Breast epithelium (tissue), 4 donors: ENCODE measurements around the gene PGLYRP4. TPM values are rescaled to one million over a fixed set of nuclear protein-coding genes. Genes with fewer than 3 reads are reported as not detected.

ENCODE experiments used
- DNase-seq, 2 donors: peaks; one replicate each; pipeline ENCODE4 v3.0.0-alpha.2; 2019; ENCODE audit warnings: low spot score in 2 of 2
- H3K27ac ChIP-seq, 2 donors: fragments of 200-600 bp; sonication (generic) in 1 of 2; one replicate each; pipeline ENCODE4 v1.5.1; 2016 to 2019; ENCODE audit warnings: mild to moderate bottlenecking in 1 of 2
- H3K27me3 ChIP-seq, 2 donors: fragments of 200-600 bp; sonication (generic) in 1 of 2; one replicate each; pipeline versions ENCODE4 v1.5.1 to v1.6.0; 2017 to 2019; ENCODE audit warnings: control low read depth in 1 of 2, mild to moderate bottlenecking in 1 of 2
- H3K36me3 ChIP-seq: fragments of 200-600 bp; one replicate; pipeline ENCODE4 v1.5.1; 2019
- H3K4me1 ChIP-seq, 2 donors: fragments of 200-600 bp; sonication (generic); one replicate each; pipeline ENCODE4 v1.5.1; 2016 to 2019; ENCODE audit warnings: control low read depth in 1 of 2
- H3K4me3 ChIP-seq, 3 donors: fragments of 200-600 bp; sonication (generic); 1 replicate in 2 of 3; 2 replicates in 1 of 3; pipeline ENCODE4 v1.5.1; 2016 to 2019; ENCODE audit warnings: mild to moderate bottlenecking in 3 of 3, moderate library complexity in 2 of 3
- H3K9me3 ChIP-seq, 2 donors: fragments of 200-600 bp; sonication (generic) in 1 of 2; one replicate each; pipeline ENCODE4 v1.5.1; 2016 to 2019; ENCODE audit warnings: control low read depth in 1 of 2
- POLR2A ChIP-seq: fragments of 450-650 bp; IDR thresholded peaks from one replicate; pipeline ENCODE4 v1.6.1; 2016; ENCODE audit warnings: antibody characterized with exemption, mild to moderate bottlenecking, moderate library complexity
- POLR2AphosphoS5 ChIP-seq, 3 donors: sonication (generic); formaldehyde crosslinking; IDR thresholded peaks; one replicate each; pipeline ENCODE4 v1.6.1; 2017; ENCODE audit warnings: antibody characterized with exemption in 3 of 3
- intact Hi-C: fragments of 100-400 bp; cut with DNase I; formaldehyde crosslinking; loops from one replicate; pipeline ENCODE4 v1.15.1; 2023; ENCODE audit warnings: low total_unique reads
- total RNA-seq, 3 donors: library from RNA; depleted of rRNA; stranded (reverse); fragments of >200 nt; gene quantifications; one replicate each; pipeline ENCODE4 v1.1.0, GENCODE V29; 2016
- TF ChIP-seq, protein P1 (sequence below), 3 donors: fragments of 450-650 bp; IDR thresholded peaks; one replicate each; pipeline ENCODE4 v1.5.1; 2016 to 2017; ENCODE audit warnings: antibody characterized with exemption in 3 of 3, mild to moderate bottlenecking in 3 of 3, moderate library complexity in 3 of 3

The PGLYRP4 gene
- total RNA-seq, 3 donors from 2014 or later: not detected

- Histone ChIP-seq H3K9me3 (no peaks in the 10 kb centered on the region), H3K36me3 (no peaks in the 10 kb centered on the region), H3K4me1 (peaks cover 0 to 15% of the 10 kb centered on the region in 2 donors), H3K27me3 (no peaks in the 10 kb centered on the region), H3K27ac (no peak overlapping the region), H3K4me3 (no peak overlapping the region)
- no peak for DNase-seq
- TF ChIP-seq POLR2AphosphoS5 (IDR thresholded peaks at IDR 0.05) (no peak), POLR2A (no peak)
- TF ChIP-seq, protein P1, sequence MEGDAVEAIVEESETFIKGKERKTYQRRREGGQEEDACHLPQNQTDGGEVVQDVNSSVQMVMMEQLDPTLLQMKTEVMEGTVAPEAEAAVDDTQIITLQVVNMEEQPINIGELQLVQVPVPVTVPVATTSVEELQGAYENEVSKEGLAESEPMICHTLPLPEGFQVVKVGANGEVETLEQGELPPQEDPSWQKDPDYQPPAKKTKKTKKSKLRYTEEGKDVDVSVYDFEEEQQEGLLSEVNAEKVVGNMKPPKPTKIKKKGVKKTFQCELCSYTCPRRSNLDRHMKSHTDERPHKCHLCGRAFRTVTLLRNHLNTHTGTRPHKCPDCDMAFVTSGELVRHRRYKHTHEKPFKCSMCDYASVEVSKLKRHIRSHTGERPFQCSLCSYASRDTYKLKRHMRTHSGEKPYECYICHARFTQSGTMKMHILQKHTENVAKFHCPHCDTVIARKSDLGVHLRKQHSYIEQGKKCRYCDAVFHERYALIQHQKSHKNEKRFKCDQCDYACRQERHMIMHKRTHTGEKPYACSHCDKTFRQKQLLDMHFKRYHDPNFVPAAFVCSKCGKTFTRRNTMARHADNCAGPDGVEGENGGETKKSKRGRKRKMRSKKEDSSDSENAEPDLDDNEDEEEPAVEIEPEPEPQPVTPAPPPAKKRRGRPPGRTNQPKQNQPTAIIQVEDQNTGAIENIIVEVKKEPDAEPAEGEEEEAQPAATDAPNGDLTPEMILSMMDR (IDR thresholded peaks at IDR 0.05): no peak
- intact Hi-C loops: no loop called here
Measured at GRCh38 chr1:153360190-153360589, 11.5 kb upstream of the PGLYRP4 start.

DNA sequence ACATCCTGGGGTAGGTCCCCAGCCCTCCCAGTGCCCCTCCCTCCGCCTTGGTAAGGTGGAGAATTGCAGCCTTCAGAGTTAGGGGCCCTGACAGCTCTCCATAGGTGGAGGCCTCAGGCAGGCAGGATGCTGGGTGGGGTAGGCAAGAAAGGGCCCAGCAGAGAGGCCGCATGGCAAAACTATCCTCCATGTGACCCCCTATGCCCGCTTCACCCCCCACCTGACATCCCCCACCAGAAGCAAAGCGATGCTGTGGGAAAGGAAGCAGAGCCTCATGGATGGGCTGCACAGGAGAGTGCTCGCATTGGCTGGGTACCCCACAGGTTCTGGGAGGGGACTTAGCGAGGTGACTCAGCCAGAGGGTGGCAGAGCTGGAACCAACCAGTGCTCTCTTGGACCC is 10.6 kb upstream of the PGLYRP4 start:
- Histone ChIP-seq H3K4me3 (peak overlapping the region in 1 of 3 donors; percentile 10), H3K36me3 (no peaks in the 10 kb centered on the region), H3K4me1 (peaks cover 0 to 9% of the 10 kb centered on the region in 2 donors), H3K9me3 (no peaks in the 10 kb centered on the region), H3K27me3 (no peaks in the 10 kb centered on the region), H3K27ac (no peak overlapping the region)
- no peak for TF ChIP-seq POLR2A
- TF ChIP-seq, protein P1 (IDR thresholded peaks at IDR 0.05): no peak
- no peak for TF ChIP-seq POLR2AphosphoS5 (IDR thresholded peaks at IDR 0.05)
- intact Hi-C loops: no loop called here
- peak in 1 of 2 donors; percentile 12 for DNase-seq

DNA sequence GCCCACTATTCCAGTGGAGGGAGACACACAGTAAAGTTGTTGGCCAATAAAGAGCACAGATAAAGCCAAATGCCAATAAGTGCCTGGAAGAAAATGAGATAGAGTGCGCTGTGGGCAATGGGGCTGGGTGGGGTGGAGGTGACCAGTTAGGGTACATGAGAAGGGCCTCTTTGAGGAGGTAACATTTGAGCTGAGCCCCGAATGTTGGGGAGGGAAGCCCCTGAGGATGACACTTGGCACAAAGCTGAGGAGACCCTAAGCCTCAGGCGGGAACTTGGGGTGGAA is 10.0 kb upstream of the PGLYRP4 start:
- H3K27ac ChIP-seq: no peak overlapping the region
- H3K36me3 ChIP-seq: no peaks in the 10 kb centered on the region
- no peaks in the 10 kb centered on the region for H3K9me3 ChIP-seq
- peak overlapping the region in 1 of 3 donors; percentile 10 for H3K4me3 ChIP-seq
- H3K4me1 ChIP-seq: peaks cover 0 to 9% of the 10 kb centered on the region in 2 donors
- no peaks in the 10 kb centered on the region for H3K27me3 ChIP-seq
- TF ChIP-seq POLR2AphosphoS5 (IDR thresholded peaks at IDR 0.05) (no peak), POLR2A (no peak)
- TF ChIP-seq, protein P1 (IDR thresholded peaks at IDR 0.05): no peak
- DNase-seq: peak in 1 of 2 donors; percentile 10
- intact Hi-C loops: no loop called here

GRCh38 chr1:153357853-153358690 is 9.4 kb upstream of the PGLYRP4 start, which contains the start of gene S100A9:
S100A9 (plus strand) TSS chr1:153357854; CDS start chr1:153358284, 430 bp downstream.
- Histone ChIP-seq H3K9me3 (no peaks in the 10 kb centered on the region), H3K27ac (peak within 1 kb of the TSS; percentile 87 to 90), H3K4me3 (peak within 1 kb of the TSS in 1 of 3 donors; percentile 10), H3K4me1 (peaks cover 0 to 9% of the 10 kb centered on the region in 2 donors), H3K36me3 (no peaks in the 10 kb centered on the region), H3K27me3 (no peaks in the 10 kb centered on the region)
- DNase-seq: peak in 1 of 2 donors; percentile 15
- intact Hi-C loops: no loop called here
- TF ChIP-seq, protein P1 (IDR thresholded peaks at IDR 0.05): no peak
- TF ChIP-seq POLR2A: no peak
- TF ChIP-seq POLR2AphosphoS5 (IDR thresholded peaks at IDR 0.05): no peak

DNA sequence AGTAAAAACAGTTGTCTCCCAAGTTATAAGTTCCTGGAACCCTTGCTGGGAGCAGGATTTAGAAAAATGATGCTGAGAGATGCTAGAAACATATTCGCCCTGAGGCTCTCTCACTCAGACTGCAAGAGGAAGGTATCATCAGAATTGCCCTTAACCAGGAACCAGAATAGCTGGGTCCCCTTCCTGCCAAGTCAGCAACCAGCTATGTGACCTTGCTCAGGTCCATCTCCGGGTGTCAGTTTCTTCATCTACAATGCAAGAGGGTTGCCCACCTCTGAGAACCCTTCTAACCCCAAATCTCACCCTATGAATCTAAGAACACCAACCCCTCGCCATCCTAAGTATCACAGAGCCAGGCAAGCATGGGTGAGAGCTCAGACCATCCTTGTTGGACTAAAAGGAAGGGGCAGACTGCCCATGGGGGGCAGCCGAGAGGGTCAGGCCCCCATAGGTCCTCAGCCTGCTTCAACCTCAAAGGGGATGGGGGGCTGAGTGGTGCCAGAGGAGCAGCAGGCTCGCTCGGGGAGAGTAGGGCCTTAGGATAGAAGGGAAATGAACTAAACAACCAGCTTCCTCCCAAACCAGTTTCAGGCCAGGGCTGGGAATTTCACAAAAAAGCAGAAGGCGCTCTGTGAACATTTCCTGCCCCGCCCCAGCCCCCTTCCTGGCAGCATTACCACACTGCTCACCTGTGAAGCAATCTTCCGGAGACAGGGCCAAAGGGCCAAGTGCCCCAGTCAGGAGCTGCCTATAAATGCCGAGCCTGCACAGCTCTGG is 8.6 kb upstream of the PGLYRP4 start:
- H3K36me3 ChIP-seq: no peaks in the 10 kb centered on the region
- H3K27me3 ChIP-seq: no peaks in the 10 kb centered on the region
- peaks cover 0 to 9% of the 10 kb centered on the region in 2 donors for H3K4me1 ChIP-seq
- H3K9me3 ChIP-seq: no peaks in the 10 kb centered on the region
- intact Hi-C loops: no loop called here
- H3K27ac ChIP-seq: peak overlapping the region; percentile 87 to 90
- peak in 1 of 2 donors; percentile 73 for DNase-seq
- peak; percentile 34 to 63 (median 47) for TF ChIP-seq POLR2AphosphoS5 (IDR thresholded peaks at IDR 0.05)
- TF ChIP-seq, protein P1 (IDR thresholded peaks at IDR 0.05): no peak
- peak overlapping the region in 1 of 3 donors; percentile 10 for H3K4me3 ChIP-seq
